IMR-90 (cell line): ENCODE results near the gene LDB2. TPM values are rescaled to one million over a fixed set of nuclear protein-coding genes. Genes with fewer than 3 reads are reported as not detected.

Experiments used
- ATAC-seq: fragments of 200-7000 bp; cut with Tn5 transposase; 2 replicates; pipeline ENCODE4 v1.9.1; 2020; ENCODE audit warnings: low read depth, mild to moderate bottlenecking, moderate library complexity
- BruUV-seq: library from RNA; stranded (reverse); fragments of 400-500 nt; replicated peaks from 2 replicates; lab custom pipeline; 2021; lab: Mats Ljungman, UMichigan
- CTCF ChIA-PET: fragments of 300-600 bp; formaldehyde crosslinking; extraction: SDS; loops from one replicate; lab custom pipeline; 2021; ENCODE audit warnings: antibody characterized with exemption; lab: Yijun Ruan, JAX
- POLR2A ChIA-PET: fragments of 300-600 bp; sonication (Branson Sonifier 250); formaldehyde crosslinking; loops from one replicate; lab custom pipeline; 2022; ENCODE audit warnings: antibody characterized with exemption; ENCODE audit not compliant: unreplicated experiment; lab: Charles Lee
- DNase-seq: peaks from one replicate; pipeline ENCODE4 v3.0.0; 2013
- H2AFZ ChIP-seq: replicated peaks from 2 replicates; pipeline ENCODE3; 2013; ENCODE audit warnings: low read length, mild to moderate bottlenecking; ENCODE audit not compliant: poor library complexity
- H2AK5ac ChIP-seq: 2 replicates; pipeline ENCODE4 v1.6.1; 2013; ENCODE audit warnings: low read depth, low read length, inconsistent platforms
- H2AK9ac ChIP-seq: replicated peaks from 2 replicates; pipeline ENCODE3; 2013; ENCODE audit warnings: mild to moderate bottlenecking, low read depth, low read length, moderate library complexity; ENCODE audit not compliant: poor library complexity
- H2BK120ac ChIP-seq: 2 replicates; pipeline ENCODE4 v1.6.1; 2013; ENCODE audit warnings: low read depth, low read length, inconsistent platforms
- H2BK15ac ChIP-seq: 3 replicates; pipeline ENCODE4 v1.6.1; 2013; ENCODE audit warnings: low read depth, low read length, inconsistent platforms
- H2BK20ac ChIP-seq: 2 replicates; pipeline ENCODE4 v1.6.1; 2013; ENCODE audit warnings: low read depth, mild to moderate bottlenecking, inconsistent platforms, low read length, moderate library complexity
- H2BK5ac ChIP-seq: 2 replicates; pipeline ENCODE4 v1.6.1; 2013; ENCODE audit warnings: mild to moderate bottlenecking, low read depth, low read length, inconsistent platforms; ENCODE audit not compliant: poor library complexity, severe bottlenecking
- H3K14ac ChIP-seq: replicated peaks from 2 replicates; pipeline ENCODE4 v1.6.1; 2013; ENCODE audit warnings: low read depth, low read length, inconsistent platforms
- H3K18ac ChIP-seq: 2 replicates; pipeline ENCODE4 v1.6.1; 2013; ENCODE audit warnings: low read depth, low read length, control low read depth
- H3K23ac ChIP-seq: 2 replicates; pipeline ENCODE4 v1.6.1; 2013; ENCODE audit warnings: low read depth, low read length, inconsistent platforms
- H3K27ac ChIP-seq: 2 replicates; pipeline ENCODE4 v1.5.1; 2013; ENCODE audit warnings: mild to moderate bottlenecking, control low read depth, low read length; ENCODE audit not compliant: insufficient read depth
- H3K27me3 ChIP-seq: 2 replicates; pipeline ENCODE4 v1.6.1; 2013; ENCODE audit warnings: low read length; ENCODE audit not compliant: control insufficient read depth, insufficient read depth
- H3K36me3 ChIP-seq: 2 replicates; pipeline ENCODE4 v1.6.1; 2013; ENCODE audit warnings: low read length, mixed read lengths; ENCODE audit not compliant: control insufficient read depth, insufficient read depth
- H3K4ac ChIP-seq: 2 replicates; pipeline ENCODE4 v1.6.1; 2013; ENCODE audit warnings: low read depth, low read length, inconsistent platforms
- H3K4me1 ChIP-seq: 2 replicates; pipeline ENCODE4 v1.6.1; 2013; ENCODE audit warnings: low read length, mixed read lengths; ENCODE audit not compliant: control insufficient read depth, insufficient read depth
- H3K4me2 ChIP-seq: 2 replicates; pipeline ENCODE4 v1.6.1; 2013; ENCODE audit warnings: low read depth, mild to moderate bottlenecking, control low read depth, low read length, moderate library complexity
- H3K4me3 ChIP-seq: 2 replicates; pipeline ENCODE4 v1.5.1; 2013; ENCODE audit warnings: low read depth, mild to moderate bottlenecking, control low read depth, low read length, moderate library complexity; ENCODE audit not compliant: insufficient read depth
- H3K56ac ChIP-seq: 2 replicates; pipeline ENCODE4 v1.6.1; 2013; ENCODE audit warnings: low read length, inconsistent platforms; ENCODE audit not compliant: insufficient read depth; ENCODE audit errors: extremely low read depth
- H3K79me1 ChIP-seq, 2 experiments: 2 replicates each; pipeline ENCODE4 v1.6.1; 2013; ENCODE audit warnings: low read length in 2 of 2, inconsistent platforms in 1 of 2, low read depth in 1 of 2
- H3K9ac ChIP-seq: 2 replicates; pipeline ENCODE4 v1.6.1; 2013; ENCODE audit warnings: low read depth, low read length, control low read depth
- H3K9me1 ChIP-seq: 2 replicates; pipeline ENCODE4 v1.6.1; 2013; ENCODE audit warnings: low read length, inconsistent platforms; ENCODE audit not compliant: insufficient read depth
- H3K9me3 ChIP-seq: 2 replicates; pipeline ENCODE4 v1.6.1; 2013; ENCODE audit warnings: low read length; ENCODE audit not compliant: control insufficient read depth, insufficient read depth
- H4K20me1 ChIP-seq: 2 replicates; pipeline ENCODE4 v1.6.1; 2013; ENCODE audit warnings: low read length, inconsistent platforms; ENCODE audit not compliant: insufficient read depth
- H4K5ac ChIP-seq: 2 replicates; pipeline ENCODE4 v1.6.1; 2013; ENCODE audit warnings: mild to moderate bottlenecking, low read depth, low read length, control low read depth
- H4K8ac ChIP-seq, 2 experiments: 2 replicates each; pipeline ENCODE4 v1.6.1; 2013; ENCODE audit warnings: low read depth in 2 of 2, low read length in 2 of 2, control low read depth in 1 of 2, inconsistent platforms in 1 of 2
- H4K91ac ChIP-seq: 2 replicates; pipeline ENCODE4 v1.6.1; 2013; ENCODE audit warnings: low read depth, low read length, inconsistent platforms; ENCODE audit not compliant: insufficient read depth
- BHLHE40 ChIP-seq: fragments of 150-350 bp; IDR thresholded peaks from 2 replicates; pipeline ENCODE4 v1.6.1; 2016; ENCODE audit warnings: mild to moderate bottlenecking, low read depth, low read length
- CEBPB ChIP-seq: IDR thresholded peaks from 2 replicates; pipeline ENCODE4 v1.6.1; 2012; ENCODE audit warnings: low read depth, low read length, improper control_type of control experiment
- CHD1 ChIP-seq: IDR thresholded peaks from 2 replicates; pipeline ENCODE4 v1.6.1; 2012; ENCODE audit warnings: low read depth, low read length, improper control_type of control experiment
- ELK1 ChIP-seq: fragments of 150-350 bp; IDR thresholded peaks from 2 replicates; pipeline ENCODE4 v1.6.1; 2016; ENCODE audit warnings: low read depth, mild to moderate bottlenecking, low read length, moderate library complexity, borderline replicate concordance
- FOS ChIP-seq: fragments of 150-350 bp; IDR thresholded peaks from 2 replicates; pipeline ENCODE4 v1.6.1; 2016; ENCODE audit warnings: low read depth, low read length
- MAFK ChIP-seq: IDR thresholded peaks from 2 replicates; pipeline ENCODE4 v1.6.1; 2012; ENCODE audit warnings: low read depth, low read length, improper control_type of control experiment
- MAZ ChIP-seq: IDR thresholded peaks from 2 replicates; pipeline ENCODE4 v1.6.1; 2012; ENCODE audit warnings: low read depth, mild to moderate bottlenecking, low read length, improper control_type of control experiment, moderate library complexity, borderline replicate concordance
- MXI1 ChIP-seq: IDR thresholded peaks from 2 replicates; pipeline ENCODE4 v1.6.1; 2012; ENCODE audit warnings: low read depth, mild to moderate bottlenecking, low read length, moderate library complexity, borderline replicate concordance
- NFE2L2 ChIP-seq: fragments of 150-350 bp; IDR thresholded peaks from 2 replicates; pipeline ENCODE4 v1.6.1; 2016; ENCODE audit warnings: low read depth, mild to moderate bottlenecking, low read length
- POLR2A ChIP-seq: IDR thresholded peaks from 2 replicates; pipeline ENCODE4 v1.6.1; 2012; ENCODE audit warnings: mild to moderate bottlenecking, low read depth, low read length
- RAD21 ChIP-seq: IDR thresholded peaks from 2 replicates; pipeline ENCODE4 v1.6.1; 2012; ENCODE audit warnings: low read length, improper control_type of control experiment
- RCOR1 ChIP-seq: IDR thresholded peaks from 2 replicates; pipeline ENCODE4 v1.6.1; 2012; ENCODE audit warnings: mild to moderate bottlenecking, low read length, improper control_type of control experiment; ENCODE audit not compliant: insufficient replicate concordance
- RFX5 ChIP-seq: IDR thresholded peaks from 2 replicates; pipeline ENCODE4 v1.8.0; 2012; ENCODE audit warnings: low read depth, mild to moderate bottlenecking, low read length, moderate library complexity
- SMC3 ChIP-seq: fragments of 150-350 bp; IDR thresholded peaks from 2 replicates; pipeline ENCODE4 v1.6.1; 2016; ENCODE audit warnings: low read depth, mild to moderate bottlenecking, antibody characterized with exemption, low read length, moderate library complexity
- WGBS, 2 experiments: methylation state at CpG; one replicate each; pipeline versions ENCODE4 v1.1.5 to v1.1.7; 2013; ENCODE audit warnings: missing lambda C conversion rate in 2 of 2; ENCODE audit not compliant: insufficient read length in 1 of 2; ENCODE audit errors: extremely low coverage in 2 of 2; 5-methylcytosine and 5-hydroxymethylcytosine counted together
- dilution Hi-C: fragments of 300-500 bp; cut with HindIII; formaldehyde crosslinking; loops from one replicate; pipeline ENCODE4 v1.14.3; 2018; ENCODE audit warnings: low sequenced_read_pairs; ENCODE audit not compliant: unreplicated experiment
- in situ Hi-C: fragments of 300-500 bp; cut with MboI; formaldehyde crosslinking; loops from 3 replicates; pipeline ENCODE4 v1.14.3; 2019; ENCODE audit warnings: low sequenced_read_pairs, inconsistent platforms, mixed read lengths
- intact Hi-C: fragments of 100-400 bp; cut with micrococcal nuclease; formaldehyde crosslinking; loops from 2 replicates; pipeline ENCODE4 v1.10.0; 2022
- polyA plus RNA-seq, 3 experiments: library from polyadenylated mRNA; depleted of rRNA; stranded (reverse); fragments of >200 nt; gene quantifications; 2 replicates each; pipeline ENCODE4 v1.2.3, GENCODE V29; 2012; ENCODE audit warnings: low replicate concordance in 1 of 3
- total RNA-seq: library from RNA; depleted of rRNA; stranded (reverse); fragments of >200 nt; gene quantifications from 2 replicates; pipeline ENCODE4 v1.2.3, GENCODE V29; 2012
- TF ChIP-seq, protein P1 (sequence below): fragments of 150-350 bp; IDR thresholded peaks from 2 replicates; pipeline ENCODE4 v1.6.1; 2017; ENCODE audit warnings: mild to moderate bottlenecking, antibody characterized with exemption, low read length, low read depth
- TF ChIP-seq, protein P2 (sequence below): conservative IDR thresholded peaks from 2 replicates; pipeline ENCODE4 v1.5.1; 2012; ENCODE audit warnings: mild to moderate bottlenecking, low read depth, low read length, improper control_type of control experiment

LDB2 gene
- total and polyA plus RNA-seq, 2 of the 4 experiments (the other 2 are of a cell fraction) = 67.9 to 116 TPM

DNA sequence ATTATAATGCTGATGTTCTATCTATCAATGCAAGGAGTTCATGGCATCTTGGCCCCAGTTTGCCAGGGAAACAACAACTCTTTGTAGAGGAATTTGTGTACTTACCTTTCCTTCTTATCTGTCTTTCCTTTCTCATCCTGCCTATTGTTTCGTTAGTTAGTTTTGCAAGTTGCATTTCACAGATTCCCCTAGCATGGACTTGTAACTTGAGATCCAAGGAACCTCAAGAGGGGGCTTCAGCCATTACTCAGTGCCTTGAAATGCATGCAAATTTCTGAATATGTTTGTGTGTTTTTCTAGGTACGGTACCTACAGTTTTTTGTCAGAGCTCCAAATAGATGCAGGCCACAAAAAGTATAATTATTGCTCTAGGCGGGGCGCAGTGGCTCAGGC is 203.6 kb downstream of the LDB2 start:
- 0 out of 2 replicates have a peak overlapping the region, but pooled peaks have one; percentile 11 for H3K18ac ChIP-seq
- H3K56ac ChIP-seq = no peak overlapping the region
- H3K23ac ChIP-seq = peak overlapping the region; percentile 59; the same call in 1 of the 2 replicates
- peaks cover 17% of the 10 kb centered on the region for H3K4me1 ChIP-seq
- H3K79me1 ChIP-seq = peaks cover 0 to 4% of the 10 kb centered on the region in 2 experiments; a peak in 1 of 4 replicates
- H3K9me1 ChIP-seq = peaks cover 9% of the 10 kb centered on the region
- peak overlapping the region; percentile 62; the same call in 1 of the 2 replicates for H3K4ac ChIP-seq
- in situ Hi-C loops = no loop called here
- H3K9me3 ChIP-seq = no peaks in the 10 kb centered on the region
- H3K4me2 ChIP-seq = no peak overlapping the region
- no peak overlapping the region for H3K9ac ChIP-seq
- H2AFZ ChIP-seq = no peak overlapping the region
- DNase-seq = no peak
- no peak overlapping the region for H4K5ac ChIP-seq
- H3K27ac ChIP-seq = peak overlapping the region; percentile 58; the same call in 1 of the 2 replicates
- H3K4me3 ChIP-seq = no peak overlapping the region
- no peak for ATAC-seq
- peak overlapping the region; percentile 78; the same call in 1 of the 2 replicates for H3K14ac ChIP-seq
- intact Hi-C loops = no loop called here
- CTCF ChIA-PET = no interaction called here
- TF ChIP-seq, protein P1, sequence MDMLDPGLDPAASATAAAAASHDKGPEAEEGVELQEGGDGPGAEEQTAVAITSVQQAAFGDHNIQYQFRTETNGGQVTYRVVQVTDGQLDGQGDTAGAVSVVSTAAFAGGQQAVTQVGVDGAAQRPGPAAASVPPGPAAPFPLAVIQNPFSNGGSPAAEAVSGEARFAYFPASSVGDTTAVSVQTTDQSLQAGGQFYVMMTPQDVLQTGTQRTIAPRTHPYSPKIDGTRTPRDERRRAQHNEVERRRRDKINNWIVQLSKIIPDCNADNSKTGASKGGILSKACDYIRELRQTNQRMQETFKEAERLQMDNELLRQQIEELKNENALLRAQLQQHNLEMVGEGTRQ = no peak
- TF ChIP-seq SMC3 (no peak), CEBPB (no peak), RFX5 (no peak), RAD21 (no peak), MXI1 (no peak), MAFK (no peak), NFE2L2 (no peak), BHLHE40 (no peak), FOS (no peak), RCOR1 (no peak), CHD1 (no peak), MAZ (no peak), POLR2A (no peak), ELK1 (no peak)
- TF ChIP-seq, protein P2, sequence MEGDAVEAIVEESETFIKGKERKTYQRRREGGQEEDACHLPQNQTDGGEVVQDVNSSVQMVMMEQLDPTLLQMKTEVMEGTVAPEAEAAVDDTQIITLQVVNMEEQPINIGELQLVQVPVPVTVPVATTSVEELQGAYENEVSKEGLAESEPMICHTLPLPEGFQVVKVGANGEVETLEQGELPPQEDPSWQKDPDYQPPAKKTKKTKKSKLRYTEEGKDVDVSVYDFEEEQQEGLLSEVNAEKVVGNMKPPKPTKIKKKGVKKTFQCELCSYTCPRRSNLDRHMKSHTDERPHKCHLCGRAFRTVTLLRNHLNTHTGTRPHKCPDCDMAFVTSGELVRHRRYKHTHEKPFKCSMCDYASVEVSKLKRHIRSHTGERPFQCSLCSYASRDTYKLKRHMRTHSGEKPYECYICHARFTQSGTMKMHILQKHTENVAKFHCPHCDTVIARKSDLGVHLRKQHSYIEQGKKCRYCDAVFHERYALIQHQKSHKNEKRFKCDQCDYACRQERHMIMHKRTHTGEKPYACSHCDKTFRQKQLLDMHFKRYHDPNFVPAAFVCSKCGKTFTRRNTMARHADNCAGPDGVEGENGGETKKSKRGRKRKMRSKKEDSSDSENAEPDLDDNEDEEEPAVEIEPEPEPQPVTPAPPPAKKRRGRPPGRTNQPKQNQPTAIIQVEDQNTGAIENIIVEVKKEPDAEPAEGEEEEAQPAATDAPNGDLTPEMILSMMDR = no peak
- peak overlapping the region; percentile 3; the same call in 1 of the 2 replicates for H2AK5ac ChIP-seq
- BruUV-seq = no TSS peak
- peak overlapping the region; percentile 54; the same call in 1 of the 2 replicates for H4K91ac ChIP-seq
- H4K20me1 ChIP-seq = no peaks in the 10 kb centered on the region
- H2BK15ac ChIP-seq = no peak overlapping the region
- no peak overlapping the region for H2AK9ac ChIP-seq
- 83% methylated on average over 1 of the region's 4 CpGs; no CpG with 5 or more reads in 1 of the 2 experiments for WGBS, 2 experiments
- peak overlapping the region in 1 of 2 experiments; percentile 25; a peak in 1 of 4 replicates for H4K8ac ChIP-seq
- dilution Hi-C loops = no loop called here
- H2BK120ac ChIP-seq = peak overlapping the region; percentile 53; the same call in 1 of the 2 replicates
- H3K36me3 ChIP-seq = 0 out of 2 replicates have a peak, but pooled peaks cover 2% of the 10 kb centered on the region
- no peaks in the 10 kb centered on the region for H3K27me3 ChIP-seq
- H2BK5ac ChIP-seq = no peak overlapping the region
- POLR2A ChIA-PET = no interaction called here
- H2BK20ac ChIP-seq = peak overlapping the region; percentile 39; the same call in 1 of the 2 replicates
